Measurements from ENCODE around the gene CD101. TPM values are rescaled to one million over a fixed set of nuclear protein-coding genes. Genes with fewer than 3 reads are reported as not detected.

The CD101 gene
- total RNA-seq, 1 donor from 2014 or later, result 0.10 TPM

GRCh38 chr1:116993286-116993685 is 8.3 kb upstream of the CD101 start:
- peaks cover 5% of the 10 kb centered on the region for H3K9me3 Mint-ChIP-seq (ENCODE audit: unreplicated experiment)

DNA sequence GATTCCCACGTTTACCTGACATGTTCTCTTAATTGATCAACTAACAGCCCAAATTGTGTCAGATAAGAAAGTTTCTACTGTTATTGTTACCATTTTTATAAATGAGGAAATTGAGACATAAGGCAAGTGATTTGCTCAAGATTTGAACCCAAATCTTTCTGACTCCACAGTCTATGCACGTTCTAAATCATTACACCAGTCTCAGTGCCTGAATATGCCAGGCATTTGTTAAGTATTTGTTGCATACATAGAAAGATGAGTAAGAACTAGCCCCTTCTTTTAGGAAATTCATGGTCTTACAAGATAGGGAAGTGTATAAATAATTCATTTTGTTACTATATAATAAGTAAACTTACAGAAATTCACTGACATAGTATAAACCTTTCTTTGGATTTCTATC is 7.1 kb upstream of the CD101 start:
- DNase-seq (ENCODE audit: low spot score), result no peak
- Mint-ChIP-seq H3K4me3 (ENCODE audit: unreplicated experiment) (no peak overlapping the region), H3K27ac (ENCODE audit: unreplicated experiment) (no peak overlapping the region), H3K4me1 (ENCODE audit: unreplicated experiment) (peaks cover 17% of the 10 kb centered on the region), H3K27me3 (ENCODE audit: unreplicated experiment) (no peaks in the 10 kb centered on the region), H3K36me3 (ENCODE audit: low read depth, unreplicated experiment) (no peaks in the 10 kb centered on the region), H3K9me3 (ENCODE audit: unreplicated experiment) (peaks cover 5% of the 10 kb centered on the region)
- no peak for TF ChIP-seq CTCF (IDR thresholded peaks at IDR 0.05; ENCODE audit: unreplicated experiment)

More at GRCh38 chr1:116993286-116993685, 8.3 kb upstream of the CD101 start:
- no peak for DNase-seq (ENCODE audit: low spot score)
- peaks cover 17% of the 10 kb centered on the region for H3K4me1 Mint-ChIP-seq (ENCODE audit: unreplicated experiment)
- no peak for TF ChIP-seq CTCF (IDR thresholded peaks at IDR 0.05; ENCODE audit: unreplicated experiment)
- H3K27me3 Mint-ChIP-seq (ENCODE audit: unreplicated experiment), result no peaks in the 10 kb centered on the region
- no peak overlapping the region for H3K4me3 Mint-ChIP-seq (ENCODE audit: unreplicated experiment)
- H3K27ac Mint-ChIP-seq (ENCODE audit: unreplicated experiment), result no peak overlapping the region
- no peaks in the 10 kb centered on the region for H3K36me3 Mint-ChIP-seq (ENCODE audit: low read depth, unreplicated experiment)

DNA sequence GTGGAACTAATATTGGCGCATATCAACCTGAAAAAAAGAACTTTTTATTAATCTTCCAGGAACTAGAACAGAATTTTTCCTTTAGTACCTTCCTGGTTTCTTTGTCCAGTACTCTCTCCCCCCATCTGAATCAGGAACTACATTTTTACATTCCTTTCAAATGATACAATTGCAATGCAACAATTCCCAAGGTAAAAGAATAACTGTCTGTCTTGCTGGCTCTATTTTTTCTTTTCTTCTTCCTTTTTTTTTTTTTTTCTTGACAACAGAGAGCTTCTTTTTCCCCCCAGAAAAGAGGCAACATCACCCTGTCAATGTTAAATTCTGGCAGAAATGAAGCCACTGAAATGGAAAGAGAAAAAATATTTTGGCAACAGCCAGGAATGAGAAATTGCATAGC is 4.5 kb upstream of the CD101 start:
- H3K27ac Mint-ChIP-seq (ENCODE audit: unreplicated experiment), result no peak overlapping the region
- H3K27me3 Mint-ChIP-seq (ENCODE audit: unreplicated experiment), result no peaks in the 10 kb centered on the region
- TF ChIP-seq CTCF (IDR thresholded peaks at IDR 0.05; ENCODE audit: unreplicated experiment), result no peak
- no peak overlapping the region for H3K4me3 Mint-ChIP-seq (ENCODE audit: unreplicated experiment)
- DNase-seq (ENCODE audit: low spot score), result no peak
- H3K9me3 Mint-ChIP-seq (ENCODE audit: unreplicated experiment), result peaks cover 5% of the 10 kb centered on the region
- H3K36me3 Mint-ChIP-seq (ENCODE audit: low read depth, unreplicated experiment), result no peaks in the 10 kb centered on the region
- H3K4me1 Mint-ChIP-seq (ENCODE audit: unreplicated experiment), result peaks cover 9% of the 10 kb centered on the region

DNA sequence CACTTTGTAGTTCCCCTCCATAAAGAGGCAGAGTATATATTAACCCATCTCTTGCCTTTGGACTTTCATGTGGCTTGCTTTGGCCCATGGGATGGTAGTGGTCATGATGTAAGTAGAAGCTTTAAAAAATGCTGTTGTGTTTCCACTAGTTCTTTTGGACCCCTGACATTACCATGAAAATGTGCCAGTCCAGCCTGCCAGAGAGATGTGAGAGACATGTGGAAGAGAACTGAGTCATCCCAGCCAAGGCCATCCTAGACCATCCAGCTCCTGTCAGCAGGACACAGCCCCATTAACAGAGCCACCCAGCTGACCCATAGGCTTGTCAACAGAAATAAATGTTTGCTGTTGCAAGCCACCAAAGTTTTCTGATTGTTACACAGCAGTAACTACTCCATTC is 3.9 kb upstream of the CD101 start:
- no peak for TF ChIP-seq CTCF (IDR thresholded peaks at IDR 0.05; ENCODE audit: unreplicated experiment)
- Mint-ChIP-seq H3K27me3 (ENCODE audit: unreplicated experiment) (no peaks in the 10 kb centered on the region), H3K4me3 (ENCODE audit: unreplicated experiment) (no peak overlapping the region), H3K36me3 (ENCODE audit: low read depth, unreplicated experiment) (no peaks in the 10 kb centered on the region), H3K4me1 (ENCODE audit: unreplicated experiment) (peaks cover 9% of the 10 kb centered on the region), H3K27ac (ENCODE audit: unreplicated experiment) (no peak overlapping the region), H3K9me3 (ENCODE audit: unreplicated experiment) (peaks cover 5% of the 10 kb centered on the region)
- no peak for DNase-seq (ENCODE audit: low spot score)

- no peak for TF ChIP-seq CTCF (IDR thresholded peaks at IDR 0.05; ENCODE audit: unreplicated experiment)
- Mint-ChIP-seq H3K27ac (ENCODE audit: unreplicated experiment) (no peak overlapping the region), H3K4me3 (ENCODE audit: unreplicated experiment) (no peak overlapping the region), H3K4me1 (ENCODE audit: unreplicated experiment) (peaks cover 9% of the 10 kb centered on the region), H3K36me3 (ENCODE audit: low read depth, unreplicated experiment) (no peaks in the 10 kb centered on the region), H3K9me3 (ENCODE audit: unreplicated experiment) (peaks cover 5% of the 10 kb centered on the region), H3K27me3 (ENCODE audit: unreplicated experiment) (no peaks in the 10 kb centered on the region)
- no peak for DNase-seq (ENCODE audit: low spot score)
Measured at GRCh38 chr1:116999596-116999995, 2.0 kb upstream of the CD101 start.

All from endothelial cell (in vitro differentiated cells).